Testis (tissue), 2 donors: ENCODE data around the gene AXIN1.

Experiments used
- POLR2A ChIP-seq: fragments of 450-650 bp; IDR thresholded peaks from one replicate; pipeline ENCODE4 v1.6.1; 2017; ENCODE audit warnings: antibody characterized with exemption, mild to moderate bottlenecking, moderate library complexity
- TF ChIP-seq, protein P1 (sequence below), 3 experiments: fragments of 450-650 bp in 2 of 3; fragments of 200-600 bp in 1 of 3; sonication (generic) in 1 of 3; IDR thresholded peaks; one replicate each; pipeline ENCODE4 v1.5.1; 2016 to 2019; ENCODE audit warnings: antibody characterized with exemption in 3 of 3, mild to moderate bottlenecking in 2 of 3, moderate library complexity in 1 of 3

DNA sequence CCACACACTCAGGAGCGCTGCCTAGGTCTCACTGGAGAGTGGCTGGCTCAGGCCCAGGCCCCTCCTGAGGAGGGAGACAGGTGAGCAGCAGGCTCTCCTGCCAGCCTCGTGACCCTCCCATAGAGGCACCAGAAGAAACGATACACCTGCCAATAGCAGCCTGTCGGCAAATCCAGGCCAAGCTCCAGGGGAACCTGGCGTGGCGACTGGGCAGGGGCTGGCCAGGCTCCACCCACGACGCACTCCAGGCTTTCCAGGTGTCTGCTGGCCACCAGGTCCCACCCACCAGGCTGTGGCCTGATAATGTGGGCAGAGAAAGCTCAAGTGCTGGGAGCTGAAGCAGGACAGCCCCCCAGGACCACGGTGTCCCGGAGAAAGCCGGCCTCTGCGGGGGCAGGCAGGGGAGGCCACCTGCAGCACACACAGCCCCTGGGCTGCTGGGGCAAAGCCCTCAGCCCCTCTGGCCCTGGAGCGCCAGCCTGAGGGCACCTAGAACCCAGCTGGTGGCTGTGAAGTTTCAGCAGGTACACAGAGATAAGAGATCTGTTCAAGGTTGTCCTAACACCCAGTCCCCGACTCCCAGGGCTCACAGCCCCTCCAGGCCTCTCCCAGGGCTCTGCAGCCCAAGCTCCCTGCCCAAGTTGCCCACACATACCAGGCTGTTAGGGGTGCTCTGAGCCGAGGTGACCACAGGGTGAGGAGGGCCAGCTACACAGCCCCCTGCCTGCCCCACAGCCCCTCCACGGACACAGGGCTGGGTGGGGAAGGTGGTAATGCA is 26.8 kb upstream of the AXIN1 start:
- TF ChIP-seq, protein P1, sequence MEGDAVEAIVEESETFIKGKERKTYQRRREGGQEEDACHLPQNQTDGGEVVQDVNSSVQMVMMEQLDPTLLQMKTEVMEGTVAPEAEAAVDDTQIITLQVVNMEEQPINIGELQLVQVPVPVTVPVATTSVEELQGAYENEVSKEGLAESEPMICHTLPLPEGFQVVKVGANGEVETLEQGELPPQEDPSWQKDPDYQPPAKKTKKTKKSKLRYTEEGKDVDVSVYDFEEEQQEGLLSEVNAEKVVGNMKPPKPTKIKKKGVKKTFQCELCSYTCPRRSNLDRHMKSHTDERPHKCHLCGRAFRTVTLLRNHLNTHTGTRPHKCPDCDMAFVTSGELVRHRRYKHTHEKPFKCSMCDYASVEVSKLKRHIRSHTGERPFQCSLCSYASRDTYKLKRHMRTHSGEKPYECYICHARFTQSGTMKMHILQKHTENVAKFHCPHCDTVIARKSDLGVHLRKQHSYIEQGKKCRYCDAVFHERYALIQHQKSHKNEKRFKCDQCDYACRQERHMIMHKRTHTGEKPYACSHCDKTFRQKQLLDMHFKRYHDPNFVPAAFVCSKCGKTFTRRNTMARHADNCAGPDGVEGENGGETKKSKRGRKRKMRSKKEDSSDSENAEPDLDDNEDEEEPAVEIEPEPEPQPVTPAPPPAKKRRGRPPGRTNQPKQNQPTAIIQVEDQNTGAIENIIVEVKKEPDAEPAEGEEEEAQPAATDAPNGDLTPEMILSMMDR (IDR thresholded peaks at IDR 0.05) = no peak
- no peak for TF ChIP-seq POLR2A
